Forelimb muscle (tissue), 1 donor: ENCODE data around the gene ATP5MG. TPM values are rescaled to one million over a fixed set of nuclear protein-coding genes. Genes with fewer than 3 reads are reported as not detected.

ENCODE experiments used
- DNase-seq: peaks from one replicate; pipeline ENCODE4 v3.0.0-alpha.2; 2013; ENCODE audit warnings: low read depth
- polyA plus RNA-seq: library from polyadenylated mRNA; unstranded; fragments of 120-200 nt; gene quantifications from one replicate; pipeline ENCODE4 v1.2.1, GENCODE V29; 2013; ENCODE audit not compliant: insufficient read length

Gene ATP5MG
- polyA plus RNA-seq, 1 donor = 416 TPM

GRCh38 chr11:118441770-118442275 is 40.4 kb downstream of the ATP5MG start:
- DNase-seq = no peak

GRCh38 chr11:118442301-118442700 is 40.9 kb downstream of the ATP5MG start:
- DNase-seq = no peak

- DNase-seq = no peak
Measured at GRCh38 chr11:118442908-118443589, 41.6 kb downstream of the ATP5MG start.

GRCh38 chr11:118443590-118444218 is 42.3 kb downstream of the ATP5MG start:
- no peak for DNase-seq

GRCh38 chr11:118447423-118447822 is 46.0 kb downstream of the ATP5MG start:
- DNase-seq = no peak

- DNase-seq = no peak
Measured at GRCh38 chr11:118448294-118448693, 46.9 kb downstream of the ATP5MG start.

- DNase-seq = no peak
Measured at GRCh38 chr11:118449316-118449918, 48.0 kb downstream of the ATP5MG start.

- no peak for DNase-seq
Measured at GRCh38 chr11:118450451-118450850, 49.0 kb downstream of the ATP5MG start.

Other genes with a start within 250 kb of the ATP5MG start
- gene SCN4B, start 248.8 kb upstream of the ATP5MG start, polyA plus RNA-seq = 4.7 TPM
- gene SCN2B, start 225.0 kb upstream of the ATP5MG start, polyA plus RNA-seq = 4.4 TPM
- 1.7 TPM for gene JAML, start 176.6 kb upstream of the ATP5MG start, polyA plus RNA-seq
- gene MPZL3, start 149.2 kb upstream of the ATP5MG start, polyA plus RNA-seq = 0.58 TPM
- gene MPZL2, start 137.3 kb upstream of the ATP5MG start, polyA plus RNA-seq = 0.51 TPM
- gene CD3E, start 96.9 kb upstream of the ATP5MG start, polyA plus RNA-seq = 0.54 TPM
- not detected for gene CD3D, start 58.9 kb upstream of the ATP5MG start, polyA plus RNA-seq
- gene CD3G, start 57.3 kb upstream of the ATP5MG start, polyA plus RNA-seq = 0.13 TPM
- 21.2 TPM for gene UBE4A, start 42.0 kb upstream of the ATP5MG start, polyA plus RNA-seq
- gene KMT2A, start 34.9 kb downstream of the ATP5MG start, polyA plus RNA-seq = 28.7 TPM
- 2.4 TPM for gene TTC36, start 125.9 kb downstream of the ATP5MG start, polyA plus RNA-seq
- 18.4 TPM for gene TMEM25, start 129.6 kb downstream of the ATP5MG start, polyA plus RNA-seq
- 20.9 TPM for gene IFT46, start 164.3 kb downstream of the ATP5MG start, polyA plus RNA-seq
- 113 TPM for gene ARCN1, start 170.8 kb downstream of the ATP5MG start, polyA plus RNA-seq
- 90.6 TPM for gene PHLDB1, start 206.0 kb downstream of the ATP5MG start, polyA plus RNA-seq